ENCODE results near the gene EML3. TPM values are rescaled to one million over a fixed set of nuclear protein-coding genes. Genes with fewer than 3 reads are reported as not detected.

EML3 gene
- total RNA-seq, 6 donors from 2014 or later: 31.0 to 148 (median 71.0) TPM

- Histone ChIP-seq H3K9me3 (no peaks in the 10 kb centered on the region), H3K4me3 (peak overlapping the region in 3 of 4 donors; percentile 13 to 39 (median 28)), H3K27ac (peak overlapping the region; percentile 92 to 98 (median 95)), H3K36me3 (peaks cover 8 to 18% (median 16%) of the 10 kb centered on the region in 4 donors), H3K27me3 (no peaks in the 10 kb centered on the region), H3K4me1 (peaks cover 79 to 86% (median 81%) of the 10 kb centered on the region in 4 donors)
- TF ChIP-seq, protein P1, sequence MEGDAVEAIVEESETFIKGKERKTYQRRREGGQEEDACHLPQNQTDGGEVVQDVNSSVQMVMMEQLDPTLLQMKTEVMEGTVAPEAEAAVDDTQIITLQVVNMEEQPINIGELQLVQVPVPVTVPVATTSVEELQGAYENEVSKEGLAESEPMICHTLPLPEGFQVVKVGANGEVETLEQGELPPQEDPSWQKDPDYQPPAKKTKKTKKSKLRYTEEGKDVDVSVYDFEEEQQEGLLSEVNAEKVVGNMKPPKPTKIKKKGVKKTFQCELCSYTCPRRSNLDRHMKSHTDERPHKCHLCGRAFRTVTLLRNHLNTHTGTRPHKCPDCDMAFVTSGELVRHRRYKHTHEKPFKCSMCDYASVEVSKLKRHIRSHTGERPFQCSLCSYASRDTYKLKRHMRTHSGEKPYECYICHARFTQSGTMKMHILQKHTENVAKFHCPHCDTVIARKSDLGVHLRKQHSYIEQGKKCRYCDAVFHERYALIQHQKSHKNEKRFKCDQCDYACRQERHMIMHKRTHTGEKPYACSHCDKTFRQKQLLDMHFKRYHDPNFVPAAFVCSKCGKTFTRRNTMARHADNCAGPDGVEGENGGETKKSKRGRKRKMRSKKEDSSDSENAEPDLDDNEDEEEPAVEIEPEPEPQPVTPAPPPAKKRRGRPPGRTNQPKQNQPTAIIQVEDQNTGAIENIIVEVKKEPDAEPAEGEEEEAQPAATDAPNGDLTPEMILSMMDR (IDR thresholded peaks at IDR 0.05): peak in 1 of 6 experiments; percentile 19
- TF ChIP-seq POLR2AphosphoS5 (IDR thresholded peaks at IDR 0.05) (peak; percentile 67), POLR2A (IDR thresholded peaks at IDR 0.05) (peak in 1 of 4 donors; percentile 44), EP300 (IDR thresholded peaks at IDR 0.05) (peak in 1 of 4 donors; percentile 8)
- DNase-seq (peak; percentile 78 to 97), ATAC-seq (ENCODE audit: low FRiP score in 2 of 2) (peak; percentile 83)
- 4 to 5% methylated on average over 5 to 14 of the region's 14 CpGs for WGBS, 2 donors
These were observed 56.3 kb downstream of the EML3 start for GRCh38 chr11:62556108-62556874.

DNA sequence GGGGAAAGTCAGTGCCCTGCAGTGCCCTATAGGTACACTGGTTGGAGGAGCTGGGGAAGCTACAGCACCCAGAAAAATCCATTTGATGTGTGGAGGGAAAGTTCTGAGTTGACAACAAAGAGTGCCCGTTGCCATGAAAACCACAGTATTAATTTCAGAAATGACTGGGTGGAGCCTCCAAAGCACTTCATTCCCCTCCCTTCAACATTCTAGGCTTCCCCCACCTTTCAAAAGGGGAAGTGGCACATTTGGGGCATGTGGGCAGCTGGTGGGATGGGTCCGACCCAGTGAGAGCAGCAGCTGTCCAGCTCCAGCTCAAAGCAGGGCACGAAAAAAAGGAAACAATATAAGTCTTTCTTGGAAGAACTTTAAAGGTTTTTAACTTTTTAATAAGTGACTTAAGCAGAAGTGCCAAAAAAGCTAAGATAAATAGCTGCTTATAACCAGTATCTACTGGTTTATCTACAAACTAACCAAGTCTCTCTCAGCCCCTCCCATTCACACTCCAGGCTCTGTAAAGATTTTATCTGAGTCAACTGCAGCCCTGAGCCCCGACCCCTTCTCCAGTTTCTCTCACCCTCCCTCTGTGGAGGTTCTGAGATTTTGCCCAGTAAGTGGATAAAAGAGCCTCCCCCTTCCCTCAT, 57.0 kb downstream of the EML3 start:
- Histone ChIP-seq H3K27ac (peak overlapping the region; percentile 92 to 98 (median 95)), H3K4me1 (peaks cover 78 to 84% (median 81%) of the 10 kb centered on the region in 4 donors), H3K9me3 (no peaks in the 10 kb centered on the region), H3K4me3 (peak overlapping the region in 3 of 4 donors; percentile 13 to 39 (median 28)), H3K36me3 (peaks cover 8 to 18% (median 16%) of the 10 kb centered on the region in 4 donors), H3K27me3 (no peaks in the 10 kb centered on the region)
- ATAC-seq (ENCODE audit: low FRiP score in 2 of 2) (peak in 1 of 2 donors; percentile 55), DNase-seq (no peak)
- no peak for TF ChIP-seq POLR2AphosphoS5 (IDR thresholded peaks at IDR 0.05)
- TF ChIP-seq POLR2A (IDR thresholded peaks at IDR 0.05): peak in 1 of 4 donors; percentile 22
- 16 to 22% methylated on average over 4 of the region's 4 CpGs for WGBS, 2 donors

DNA sequence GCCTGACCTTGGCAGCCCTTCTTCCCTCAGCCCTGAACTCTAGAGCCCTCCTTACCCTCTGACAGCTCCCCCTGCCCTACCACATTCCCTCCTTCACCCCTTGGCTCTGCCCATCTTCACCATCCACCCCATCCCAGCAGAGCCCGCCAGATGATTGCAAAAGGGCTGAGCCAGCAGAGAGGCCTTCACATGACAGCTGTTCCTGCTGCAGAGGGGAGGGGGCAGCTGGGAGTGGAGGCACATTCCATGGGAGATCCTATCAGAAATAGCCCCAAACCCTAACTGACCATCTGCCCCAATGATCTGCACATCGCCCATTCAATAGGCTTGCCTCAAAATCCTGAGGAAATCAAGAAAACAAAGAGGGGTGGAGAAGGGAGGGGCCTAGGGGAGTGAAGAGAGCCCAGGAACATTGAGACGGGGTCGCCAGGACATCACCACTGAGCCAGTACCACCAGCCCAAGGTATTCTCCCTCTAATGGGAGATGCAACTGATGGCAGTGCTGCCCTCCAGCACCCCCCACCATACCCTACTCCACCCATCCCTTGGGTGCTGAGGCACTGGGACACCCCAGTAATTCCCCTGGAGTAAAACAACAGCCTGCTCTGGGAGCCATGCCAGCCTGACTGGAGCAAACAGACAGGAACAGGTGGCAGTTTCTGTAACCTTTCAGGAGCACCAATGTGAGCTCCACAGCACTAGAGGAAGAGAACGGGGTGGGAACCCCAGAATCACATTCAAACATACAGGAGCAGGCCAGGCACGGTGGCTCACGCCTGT, 58.0 kb downstream of the EML3 start:
- DNase-seq (no peak), ATAC-seq (ENCODE audit: low FRiP score in 2 of 2) (no peak)
- Histone ChIP-seq H3K9me3 (no peaks in the 10 kb centered on the region), H3K4me1 (peaks cover 74 to 85% (median 81%) of the 10 kb centered on the region in 4 donors), H3K27me3 (no peaks in the 10 kb centered on the region), H3K27ac (peak overlapping the region; percentile 92 to 98 (median 95)), H3K36me3 (peaks cover 5 to 13% (median 11%) of the 10 kb centered on the region in 4 donors), H3K4me3 (no peak overlapping the region)
- 54 to 61% methylated on average over 7 of the region's 7 CpGs for WGBS, 2 donors
- TF ChIP-seq EP300 (IDR thresholded peaks at IDR 0.05) (no peak), POLR2AphosphoS5 (IDR thresholded peaks at IDR 0.05) (no peak)
- TF ChIP-seq, protein P1 (IDR thresholded peaks at IDR 0.05): no peak

- ATAC-seq (ENCODE audit: low FRiP score in 2 of 2): no peak
- DNase-seq: no peak
- 68 to 72% methylated on average over 5 to 8 of the region's 8 CpGs for WGBS, 2 donors
These were observed 58.7 kb downstream of the EML3 start for GRCh38 chr11:62553839-62554361.

More at GRCh38 chr11:62553839-62554361, 58.7 kb downstream of the EML3 start:
- Histone ChIP-seq H3K9me3 (no peaks in the 10 kb centered on the region), H3K36me3 (peaks cover 0 to 6% (median 4%) of the 10 kb centered on the region in 4 donors), H3K4me3 (peak overlapping the region in 2 of 4 donors; percentile 26 to 29), H3K27me3 (no peaks in the 10 kb centered on the region), H3K27ac (peak overlapping the region; percentile 92 to 98 (median 95)), H3K4me1 (peaks cover 81 to 91% (median 87%) of the 10 kb centered on the region in 4 donors)
- TF ChIP-seq EP300 (IDR thresholded peaks at IDR 0.05): no peak
- TF ChIP-seq, protein P1 (IDR thresholded peaks at IDR 0.05): no peak
- no peak for TF ChIP-seq POLR2AphosphoS5 (IDR thresholded peaks at IDR 0.05)
- peak in 1 of 4 donors; percentile 10 for TF ChIP-seq POLR2A (IDR thresholded peaks at IDR 0.05)

All from upper lobe of left lung (tissue), 6 donors.